Skin of body (tissue), 2 donors: ENCODE results near the gene PPP2R1B. TPM values are rescaled to one million over a fixed set of nuclear protein-coding genes. Genes with fewer than 3 reads are reported as not detected.

ENCODE experiments used
- DNase-seq: peaks from one replicate; lab custom pipeline; 2025; lab: John Stamatoyannopoulos, UW
- total RNA-seq: library from RNA; depleted of rRNA; stranded (reverse); fragments of >200 nt; gene quantifications from one replicate; pipeline ENCODE4 v1.2.3, GENCODE V29; 2014

Gene PPP2R1B
- total RNA-seq, 1 donor from 2014 or later, result 56.6 TPM

GRCh38 chr11:111749646-111750045 is 16.5 kb downstream of the PPP2R1B start:
- no peak for DNase-seq

GRCh38 chr11:111748035-111748804 is 18.0 kb downstream of the PPP2R1B start:
- no peak for DNase-seq

- no peak for DNase-seq
Measured at GRCh38 chr11:111745719-111746504, 20.3 kb downstream of the PPP2R1B start.

GRCh38 chr11:111743700-111744099 is 22.5 kb downstream of the PPP2R1B start:
- no peak for DNase-seq

- no peak for DNase-seq
Measured at GRCh38 chr11:111741751-111742150, 24.4 kb downstream of the PPP2R1B start.

GRCh38 chr11:111739299-111739698 is 26.9 kb downstream of the PPP2R1B start:
- no peak for DNase-seq

- DNase-seq, result peak; percentile 24
Measured at GRCh38 chr11:111737444-111738210, 28.6 kb downstream of the PPP2R1B start.

GRCh38 chr11:111736621-111737443 is 29.4 kb downstream of the PPP2R1B start:
- DNase-seq, result peak; percentile 41

GRCh38 chr11:111736181-111736590 is 30.0 kb downstream of the PPP2R1B start:
- DNase-seq, result no peak

- peak; percentile 98 for DNase-seq
Measured at GRCh38 chr11:111735262-111736116, 30.7 kb downstream of the PPP2R1B start.

GRCh38 chr11:111734954-111735261 is 31.3 kb downstream of the PPP2R1B start:
- DNase-seq, result no peak

- no peak for DNase-seq
Measured at GRCh38 chr11:111734101-111734953, 31.9 kb downstream of the PPP2R1B start.

- DNase-seq, result no peak
Measured at GRCh38 chr11:111733611-111734088, 32.5 kb downstream of the PPP2R1B start.

GRCh38 chr11:111733016-111733415 is 33.2 kb downstream of the PPP2R1B start:
- peak; percentile 74 for DNase-seq

- no peak for DNase-seq
Measured at GRCh38 chr11:111731821-111732220, 34.4 kb downstream of the PPP2R1B start.

- DNase-seq, result no peak
Measured at GRCh38 chr11:111730871-111731591, 35.2 kb downstream of the PPP2R1B start.

GRCh38 chr11:111729831-111730311 is 36.3 kb downstream of the PPP2R1B start:
- DNase-seq, result no peak
